Spleen (tissue), 7 donors: Measurements from ENCODE around the gene CD81.
"Not testable (repeated sequence)": the region's sequence is repeated elsewhere in the genome, so short reads cannot be mapped to it uniquely, and the experiment has no call there.

Experiments used
- CTCF ChIP-seq, 11 experiments: fragments of 200-600 bp in 7 of 11; fragments of 450-650 bp in 4 of 11; sonication (generic) in 4 of 11; IDR thresholded peaks in 8 of 11; conservative IDR thresholded peaks in 3 of 11; 1 replicate in 7 of 11; 2 replicates in 4 of 11; pipeline versions ENCODE4 v1.4.0 to v1.8.0; 2016 to 2021; ENCODE audit warnings: antibody characterized with exemption in 11 of 11, inconsistent platforms in 4 of 11, mild to moderate bottlenecking in 1 of 11
- POLR2A ChIP-seq, 3 donors: fragments of 450-650 bp; IDR thresholded peaks; one replicate each; pipeline ENCODE4 v1.5.1; 2017; ENCODE audit warnings: antibody characterized with exemption in 3 of 3, mild to moderate bottlenecking in 1 of 3
- donor health status: DM: no; HTN: no; CAD: no; lungs with moderate emphysema.
- donor health status: DM: no; HTN: no; CAD: no.
- donor health status: DM: no; HTN: no; CAD: no.

- not testable (repeated sequence) for TF ChIP-seq CTCF (IDR thresholded peaks at IDR 0.05 in 8 of 11, conservative IDR thresholded peaks at IDR 0.05 in 3 of 11); POLR2A (IDR thresholded peaks at IDR 0.05)
These were observed 19.5 kb upstream of the CD81 start for GRCh38 chr11:2357651-2358050.
